ENCODE results near the gene ARID5A. TPM values are rescaled to one million over a fixed set of nuclear protein-coding genes. Genes with fewer than 3 reads are reported as not detected.

ARID5A gene
- total and polyA plus RNA-seq, 2 of the 13 experiments (the other 11 are each of a cell fraction or from before 2014, with no cell fraction given): 6.0 to 9.5 TPM

DNA sequence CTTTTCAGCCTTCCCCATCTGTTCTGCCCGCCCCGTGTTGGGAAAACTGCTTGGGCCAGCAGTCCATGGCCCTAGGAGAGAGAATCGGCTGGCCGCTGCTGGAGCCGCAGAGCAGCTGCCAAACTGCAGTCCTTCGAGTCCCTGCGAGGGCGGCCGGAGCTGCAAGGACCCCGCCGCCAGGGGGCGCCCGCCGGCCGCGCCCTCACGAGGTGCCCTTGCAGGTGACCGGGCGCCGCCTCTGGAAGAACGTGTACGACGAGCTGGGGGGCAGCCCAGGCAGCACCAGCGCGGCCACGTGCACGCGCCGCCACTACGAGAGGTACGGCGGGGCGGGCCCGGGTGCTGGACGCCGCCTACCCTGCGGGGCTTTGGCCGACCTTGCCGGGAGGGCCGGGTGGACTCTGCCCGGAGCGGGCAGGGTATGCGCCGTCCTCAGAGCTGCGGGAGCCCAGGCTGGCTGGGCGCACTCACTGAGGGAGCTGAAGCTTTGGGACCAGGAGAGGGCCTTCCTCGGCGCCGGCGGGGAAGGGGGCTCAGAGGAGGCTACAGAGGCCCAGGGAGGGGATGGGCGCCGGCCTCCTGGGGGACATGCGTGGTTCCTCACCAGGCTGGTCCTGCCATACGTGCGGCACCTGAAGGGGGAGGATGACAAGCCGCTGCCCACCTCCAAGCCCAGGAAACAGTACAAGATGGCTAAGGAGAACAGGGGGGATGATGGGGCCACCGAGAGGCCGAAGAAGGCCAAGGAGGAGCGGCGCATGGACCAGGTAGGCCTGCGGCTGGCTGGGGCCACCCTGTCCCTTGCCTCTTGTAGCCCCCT, 13.6 kb downstream of the ARID5A start (continued):
- TF ChIP-seq CC2D1A (CRISPR knock-in tag; IDR thresholded peaks at IDR 0.05) (no peak), SAP130 (CRISPR knock-in tag; IDR thresholded peaks at IDR 0.05; ENCODE audit: low read depth) (peak; percentile 98), ZMYM2 (CRISPR knock-in tag; IDR thresholded peaks at IDR 0.05) (peak; percentile 98), ZNF431 (CRISPR knock-in tag; IDR thresholded peaks at IDR 0.05; ENCODE audit: borderline replicate concordance, low read depth) (no peak; the same call in none of the 2 replicates), SYNCRIP (IDR thresholded peaks at IDR 0.05; ENCODE audit: insufficient read depth, low read depth, low read length) (no peak), CERS6 (CRISPR knock-in tag; IDR thresholded peaks at IDR 0.05) (peak; percentile 90; the same call in 1 of the 2 replicates), ZNF678 (CRISPR knock-in tag; IDR thresholded peaks at IDR 0.05) (no peak), PPARG (CRISPR knock-in tag; conservative IDR thresholded peaks at IDR 0.05) (peak; percentile 77), ZNF460 (CRISPR knock-in tag; IDR thresholded peaks at IDR 0.05; ENCODE audit: borderline replicate concordance) (no peak), SUZ12 (IDR thresholded peaks at IDR 0.05; ENCODE audit: low read depth, low read length) (no peak), KDM5A (IDR thresholded peaks at IDR 0.05; ENCODE audit: borderline replicate concordance, low read length) (no peak), TAF1 (CRISPR knock-in tag; IDR thresholded peaks at IDR 0.05) (peak; percentile 57; the same call in 1 of the 2 replicates), HNRNPK (IDR thresholded peaks at IDR 0.05; ENCODE audit: low read depth, low read length, poor library complexity, severe bottlenecking) (peak; percentile 76), ZNF614 (CRISPR knock-in tag; IDR thresholded peaks at IDR 0.05; ENCODE audit: borderline replicate concordance) (peak; percentile 92), NAIF1 (CRISPR knock-in tag; IDR thresholded peaks at IDR 0.05; ENCODE audit: borderline replicate concordance) (peak; percentile 68; the same call in 1 of the 2 replicates), ZNF17 (CRISPR knock-in tag; IDR thresholded peaks at IDR 0.05) (no peak), SP1 (IDR thresholded peaks at IDR 0.05) (no peak), SP1 (CRISPR knock-in tag; IDR thresholded peaks at IDR 0.05) (peak; percentile 77; the same call in 1 of the 2 replicates), BORCS8-MEF2B (CRISPR knock-in tag; IDR thresholded peaks at IDR 0.05) (peak; percentile 93), U2AF2 (IDR thresholded peaks at IDR 0.05; ENCODE audit: low read depth, low read length) (no peak), GATAD2A (CRISPR knock-in tag; IDR thresholded peaks at IDR 0.05) (no peak), MIER3 (CRISPR knock-in tag; IDR thresholded peaks at IDR 0.05; ENCODE audit: borderline replicate concordance) (0 out of 2 replicates have a peak, but pooled peaks have one; percentile 65)
- TF ChIP-seq, protein P1, sequence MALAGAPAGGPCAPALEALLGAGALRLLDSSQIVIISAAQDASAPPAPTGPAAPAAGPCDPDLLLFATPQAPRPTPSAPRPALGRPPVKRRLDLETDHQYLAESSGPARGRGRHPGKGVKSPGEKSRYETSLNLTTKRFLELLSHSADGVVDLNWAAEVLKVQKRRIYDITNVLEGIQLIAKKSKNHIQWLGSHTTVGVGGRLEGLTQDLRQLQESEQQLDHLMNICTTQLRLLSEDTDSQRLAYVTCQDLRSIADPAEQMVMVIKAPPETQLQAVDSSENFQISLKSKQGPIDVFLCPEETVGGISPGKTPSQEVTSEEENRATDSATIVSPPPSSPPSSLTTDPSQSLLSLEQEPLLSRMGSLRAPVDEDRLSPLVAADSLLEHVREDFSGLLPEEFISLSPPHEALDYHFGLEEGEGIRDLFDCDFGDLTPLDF (CRISPR knock-in tag; IDR thresholded peaks at IDR 0.05): peak; percentile 68; the same call in 1 of the 2 replicates
- TF ChIP-seq, protein P2, sequence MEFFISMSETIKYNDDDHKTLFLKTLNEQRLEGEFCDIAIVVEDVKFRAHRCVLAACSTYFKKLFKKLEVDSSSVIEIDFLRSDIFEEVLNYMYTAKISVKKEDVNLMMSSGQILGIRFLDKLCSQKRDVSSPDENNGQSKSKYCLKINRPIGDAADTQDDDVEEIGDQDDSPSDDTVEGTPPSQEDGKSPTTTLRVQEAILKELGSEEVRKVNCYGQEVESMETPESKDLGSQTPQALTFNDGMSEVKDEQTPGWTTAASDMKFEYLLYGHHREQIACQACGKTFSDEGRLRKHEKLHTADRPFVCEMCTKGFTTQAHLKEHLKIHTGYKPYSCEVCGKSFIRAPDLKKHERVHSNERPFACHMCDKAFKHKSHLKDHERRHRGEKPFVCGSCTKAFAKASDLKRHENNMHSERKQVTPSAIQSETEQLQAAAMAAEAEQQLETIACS (CRISPR knock-in tag; IDR thresholded peaks at IDR 0.05): peak; percentile 95
- TF ChIP-seq, protein P3, sequence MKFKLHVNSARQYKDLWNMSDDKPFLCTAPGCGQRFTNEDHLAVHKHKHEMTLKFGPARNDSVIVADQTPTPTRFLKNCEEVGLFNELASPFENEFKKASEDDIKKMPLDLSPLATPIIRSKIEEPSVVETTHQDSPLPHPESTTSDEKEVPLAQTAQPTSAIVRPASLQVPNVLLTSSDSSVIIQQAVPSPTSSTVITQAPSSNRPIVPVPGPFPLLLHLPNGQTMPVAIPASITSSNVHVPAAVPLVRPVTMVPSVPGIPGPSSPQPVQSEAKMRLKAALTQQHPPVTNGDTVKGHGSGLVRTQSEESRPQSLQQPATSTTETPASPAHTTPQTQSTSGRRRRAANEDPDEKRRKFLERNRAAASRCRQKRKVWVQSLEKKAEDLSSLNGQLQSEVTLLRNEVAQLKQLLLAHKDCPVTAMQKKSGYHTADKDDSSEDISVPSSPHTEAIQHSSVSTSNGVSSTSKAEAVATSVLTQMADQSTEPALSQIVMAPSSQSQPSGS (CRISPR knock-in tag; IDR thresholded peaks at IDR 0.05): peak; percentile 89; the same call in 1 of the 2 replicates
